Suppressor macrophage (primary cell): Measurements from ENCODE around the gene ZNF140.

ENCODE experiments used
- DNase-seq, 4 experiments: peaks; one replicate each; pipeline ENCODE4 v3.0.0-alpha.2; 2020 to 2022
- total RNA-seq, 17 experiments: gene quantifications; one replicate each; lab custom pipeline; 2026; ENCODE audit warnings: mixed read lengths in 6 of 17, inconsistent platforms in 3 of 17; lab: John Stamatoyannopoulos, UW

The ZNF140 gene
- total RNA-seq = 10.7 to 22.5 (median 15.6) reads per million in 17 experiments

DNA sequence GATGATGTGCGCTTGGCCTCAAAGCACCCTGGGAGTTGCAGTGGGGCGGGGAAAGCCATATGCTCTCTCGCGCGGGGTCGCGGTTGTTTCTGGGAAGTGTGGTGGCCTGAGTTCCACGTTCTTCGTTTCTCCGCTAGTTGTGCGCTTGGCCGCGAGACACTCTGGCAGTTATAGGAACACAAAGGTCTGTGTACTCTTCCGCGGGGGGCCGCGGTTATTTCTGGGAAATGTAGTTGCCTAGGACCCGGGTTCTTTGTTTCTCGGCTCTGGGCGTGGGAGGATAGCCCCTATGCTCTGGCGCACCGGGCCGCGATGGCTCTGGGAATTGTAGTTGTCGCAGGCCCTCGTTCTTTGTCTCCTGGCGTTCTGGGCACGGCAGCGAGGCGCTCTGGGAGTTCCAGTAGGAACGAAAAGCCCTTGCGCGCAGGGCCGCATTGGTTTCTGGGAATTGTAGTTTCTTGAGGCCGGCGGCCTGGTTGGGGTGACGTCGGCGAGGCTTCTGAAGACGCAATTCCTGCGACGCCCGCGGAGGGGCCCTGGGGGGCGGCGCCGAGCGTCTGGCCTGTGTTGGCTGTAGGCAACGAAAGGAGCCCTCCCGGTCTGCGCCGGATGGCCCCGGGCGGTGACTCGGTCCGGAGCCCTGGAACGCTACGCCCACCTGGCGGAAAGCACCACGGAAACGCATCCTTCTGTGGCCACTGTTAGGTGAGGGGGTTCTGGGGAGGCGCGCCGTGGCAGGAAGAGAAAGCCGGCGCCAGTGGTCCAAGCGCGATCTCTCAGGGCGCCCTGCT is at the start of gene ZNF140:
Gene ZNF140 (plus strand): TSS at position 556 of the 791 bp plus-strand sequence. CDS start 398 bp downstream, outside the sequence.
- DNase-seq = peak; percentile 96 to 98 (median 98)

DNA sequence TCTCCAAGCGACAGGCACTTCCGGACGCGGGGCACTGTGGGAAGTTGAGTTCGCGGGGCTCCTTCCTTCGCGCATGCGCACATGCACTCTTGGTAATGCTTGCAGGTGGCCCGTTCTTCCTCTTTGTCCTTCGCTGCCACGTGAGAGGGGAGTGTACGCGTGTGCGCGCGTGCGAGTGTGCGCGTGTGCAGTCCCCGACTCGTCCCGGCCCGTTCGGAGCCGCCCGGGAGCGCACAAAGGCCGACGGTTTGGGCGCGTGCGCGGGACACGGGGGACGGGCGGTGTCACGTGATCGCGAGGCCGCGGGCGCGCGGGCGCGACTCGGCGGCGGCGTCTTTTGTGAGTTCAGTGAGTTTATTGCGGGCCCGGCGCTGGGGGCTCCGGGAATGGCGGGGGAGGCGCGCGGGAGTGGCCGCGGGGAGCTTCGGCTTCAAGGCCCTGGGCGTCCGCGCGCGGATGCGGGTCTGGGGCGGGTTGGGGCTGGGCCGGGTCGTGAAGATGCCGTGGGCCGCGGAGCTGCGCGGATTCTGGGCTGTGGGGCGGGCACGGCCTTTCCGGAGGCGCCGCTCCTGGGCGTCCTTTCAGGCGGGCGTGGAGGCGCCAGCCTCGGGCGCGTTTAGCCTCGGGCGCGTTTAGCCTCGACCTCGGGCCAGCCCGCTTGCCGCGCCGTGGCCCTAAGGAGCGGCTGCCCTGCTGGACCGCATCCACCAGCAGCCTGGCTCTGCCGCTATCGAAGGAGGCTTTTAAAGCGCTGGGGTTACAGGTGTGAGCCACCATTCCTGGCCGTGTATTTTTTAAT is 43.3 kb upstream of the ZNF140 start, which contains the start of gene ZNF84:
Gene ZNF84 (plus strand): TSS at position 303 of the 799 bp plus-strand sequence. CDS start 3,959 bp downstream, outside the sequence.
- peak; percentile 98 to 100 (median 99) for DNase-seq

DNA sequence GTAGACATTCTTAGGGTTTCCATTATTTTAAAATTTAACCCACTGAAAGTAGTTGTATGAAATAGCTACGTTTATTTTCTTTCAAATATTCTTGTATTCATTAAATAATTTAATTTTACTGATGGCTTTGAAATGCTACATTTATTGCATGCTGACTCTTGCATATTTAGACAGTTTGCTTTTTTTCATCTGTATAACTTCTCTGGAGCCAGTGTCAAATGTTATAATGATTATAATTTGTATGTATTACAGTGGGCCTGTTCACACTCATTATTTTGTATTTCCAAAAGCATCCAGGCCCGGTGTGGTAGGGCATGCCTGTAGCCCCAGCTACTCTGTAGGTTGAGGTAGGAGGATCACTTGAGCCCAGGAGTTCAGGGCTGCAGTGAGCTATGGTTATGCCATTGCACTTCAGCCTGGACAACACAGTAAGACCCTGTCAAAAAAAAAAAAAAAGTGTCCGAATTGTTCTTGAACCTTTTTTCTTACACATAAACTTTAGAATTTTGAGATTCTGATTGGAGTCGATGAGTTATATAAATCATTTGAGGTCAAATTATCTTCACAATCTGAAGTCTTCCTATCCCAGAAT is 42.5 kb upstream of the ZNF140 start:
- DNase-seq = peak in 2 of 4 experiments; percentile 8 to 22

DNA sequence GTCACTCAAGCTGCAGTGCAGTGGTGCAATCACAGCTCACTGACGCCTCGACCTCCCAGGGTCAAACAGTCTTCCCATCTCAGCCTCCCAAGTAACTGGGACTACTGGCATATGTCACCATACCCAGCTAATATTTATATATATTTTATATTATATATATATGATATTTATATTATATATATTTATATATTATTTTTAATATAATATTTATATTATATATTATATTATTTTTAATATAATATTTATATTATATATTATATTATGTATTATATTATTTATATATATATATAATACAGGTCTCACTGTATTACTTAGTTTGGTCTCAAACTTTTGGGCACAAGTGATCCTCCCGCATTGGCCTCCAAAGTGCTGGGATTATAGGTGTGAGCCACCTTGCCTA is 34.0 kb upstream of the ZNF140 start:
- DNase-seq = no peak

DNA sequence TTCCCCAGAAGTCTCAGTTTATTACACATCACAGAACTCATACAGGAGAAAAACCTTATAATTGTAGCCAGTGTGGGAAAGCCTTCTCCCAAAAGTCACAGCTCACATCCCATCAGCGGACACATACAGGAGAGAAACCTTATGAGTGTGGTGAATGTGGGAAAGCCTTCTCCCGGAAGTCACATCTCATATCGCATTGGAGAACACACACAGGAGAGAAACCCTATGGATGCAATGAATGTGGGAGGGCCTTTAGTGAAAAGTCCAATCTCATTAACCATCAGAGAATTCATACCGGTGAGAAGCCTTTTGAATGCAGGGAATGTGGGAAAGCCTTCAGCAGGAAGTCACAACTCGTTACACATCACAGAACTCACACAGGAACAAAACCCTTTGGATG is 23.3 kb upstream of the ZNF140 start:
- no peak for DNase-seq

DNA sequence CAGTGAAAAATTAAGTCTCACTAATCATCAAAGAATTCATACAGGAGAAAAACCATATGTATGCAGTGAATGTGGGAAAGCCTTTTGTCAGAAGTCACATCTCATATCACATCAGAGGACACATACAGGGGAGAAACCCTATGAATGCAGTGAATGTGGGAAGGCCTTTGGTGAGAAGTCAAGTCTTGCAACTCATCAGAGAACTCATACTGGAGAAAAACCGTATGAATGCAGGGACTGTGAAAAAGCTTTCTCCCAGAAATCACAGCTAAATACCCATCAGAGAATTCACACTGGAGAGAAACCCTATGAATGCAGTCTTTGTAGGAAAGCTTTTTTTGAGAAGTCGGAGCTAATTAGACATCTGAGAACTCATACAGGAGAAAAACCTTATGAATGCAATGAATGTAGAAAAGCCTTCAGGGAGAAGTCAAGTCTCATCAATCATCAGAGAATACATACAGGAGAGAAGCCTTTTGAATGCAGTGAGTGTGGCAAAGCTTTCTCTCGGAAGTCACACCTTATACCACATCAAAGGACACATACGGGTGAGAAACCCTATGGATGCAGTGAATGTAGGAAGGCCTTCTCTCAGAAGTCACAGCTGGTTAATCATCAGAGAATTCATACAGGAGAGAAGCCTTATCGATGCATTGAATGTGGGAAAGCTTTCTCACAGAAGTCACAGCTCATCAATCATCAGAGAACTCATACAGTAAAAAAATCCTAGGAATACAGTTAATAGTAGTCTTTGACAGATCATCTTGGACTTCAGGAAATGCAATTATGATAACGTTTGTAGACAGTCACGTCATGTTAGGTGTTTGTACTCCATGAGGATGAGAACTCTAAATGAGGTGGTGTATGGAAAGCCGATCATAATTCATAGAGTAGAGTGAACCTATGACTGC is 22.3 kb upstream of the ZNF140 start:
- peak in 3 of 4 experiments; percentile 2 to 23 (median 13) for DNase-seq

DNA sequence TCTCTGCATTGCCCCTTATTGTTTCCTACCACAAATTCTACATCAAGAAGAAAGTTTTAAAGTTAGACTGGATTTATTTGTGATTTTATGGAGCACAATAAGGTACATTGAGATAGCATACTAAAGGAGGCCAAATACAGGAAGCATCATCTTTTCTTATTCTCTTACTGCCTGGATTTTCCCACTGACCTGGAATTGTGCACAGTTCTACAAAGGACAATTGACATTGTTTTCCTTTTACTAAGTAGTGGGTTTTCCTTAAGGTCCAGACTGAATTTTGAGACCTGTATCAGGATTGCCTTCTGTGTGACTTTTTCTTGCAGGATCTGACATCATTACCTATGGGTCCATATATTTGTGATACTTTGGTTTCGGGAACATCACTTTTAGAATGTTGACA is 18.8 kb upstream of the ZNF140 start:
- DNase-seq = no peak

DNA sequence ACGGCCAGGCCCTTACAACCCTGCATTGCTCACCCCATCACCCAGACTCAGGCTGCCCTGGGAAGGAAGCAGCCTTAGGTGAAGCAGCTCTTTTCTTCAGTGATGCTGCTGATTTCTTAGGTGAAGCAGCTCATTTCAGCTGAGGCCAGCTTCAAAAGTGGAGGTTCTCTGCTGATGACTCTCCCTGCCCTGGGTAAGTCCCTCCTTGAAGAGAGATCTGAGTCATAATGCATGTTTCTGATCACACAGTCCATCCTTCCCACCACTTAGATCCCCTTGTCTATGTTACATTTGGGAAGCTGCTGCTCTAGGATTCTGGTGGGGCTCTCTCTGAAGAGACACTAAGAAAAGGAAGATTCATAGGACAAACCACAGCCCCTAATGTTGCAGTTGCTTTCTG is 17.2 kb upstream of the ZNF140 start:
- DNase-seq = no peak

DNA sequence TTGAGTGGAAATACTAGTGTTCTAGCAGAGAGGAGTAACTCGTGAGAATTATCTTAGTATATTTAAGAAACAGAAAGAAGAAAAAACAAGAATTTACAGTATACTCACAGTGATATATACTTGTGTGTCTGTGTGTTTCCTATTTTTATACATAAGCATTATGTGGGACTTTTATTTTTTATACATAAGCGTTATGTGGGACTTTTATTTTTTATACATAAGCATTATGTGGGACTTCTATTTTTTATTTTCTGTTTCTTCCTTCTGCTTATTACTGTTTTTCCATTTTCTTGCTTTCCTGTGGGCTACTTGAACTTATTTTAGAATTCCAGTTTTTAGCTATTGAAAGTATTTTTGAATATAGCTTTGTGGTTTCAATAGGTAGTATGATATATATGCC is 6.9 kb upstream of the ZNF140 start:
- DNase-seq = no peak

DNA sequence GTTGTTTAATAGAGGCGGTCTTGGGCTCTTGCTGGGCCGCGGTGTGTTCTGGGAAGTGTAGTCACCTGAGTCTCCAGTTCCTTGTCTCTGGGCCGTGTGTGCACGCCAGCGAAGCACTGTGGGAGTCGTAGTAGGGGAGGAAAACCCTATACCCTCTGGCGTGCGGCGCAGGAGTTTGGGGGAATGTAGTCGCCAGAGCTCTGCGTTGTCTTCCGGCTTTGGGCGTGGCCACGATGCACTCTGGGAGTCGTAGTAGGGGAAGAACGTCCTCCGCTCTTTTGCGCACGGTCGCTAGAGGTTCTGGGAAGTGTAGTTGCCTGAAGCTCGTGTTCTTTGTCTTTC is 726 bp upstream of the ZNF140 start:
- peak; percentile 97 to 99 (median 98) for DNase-seq

DNA sequence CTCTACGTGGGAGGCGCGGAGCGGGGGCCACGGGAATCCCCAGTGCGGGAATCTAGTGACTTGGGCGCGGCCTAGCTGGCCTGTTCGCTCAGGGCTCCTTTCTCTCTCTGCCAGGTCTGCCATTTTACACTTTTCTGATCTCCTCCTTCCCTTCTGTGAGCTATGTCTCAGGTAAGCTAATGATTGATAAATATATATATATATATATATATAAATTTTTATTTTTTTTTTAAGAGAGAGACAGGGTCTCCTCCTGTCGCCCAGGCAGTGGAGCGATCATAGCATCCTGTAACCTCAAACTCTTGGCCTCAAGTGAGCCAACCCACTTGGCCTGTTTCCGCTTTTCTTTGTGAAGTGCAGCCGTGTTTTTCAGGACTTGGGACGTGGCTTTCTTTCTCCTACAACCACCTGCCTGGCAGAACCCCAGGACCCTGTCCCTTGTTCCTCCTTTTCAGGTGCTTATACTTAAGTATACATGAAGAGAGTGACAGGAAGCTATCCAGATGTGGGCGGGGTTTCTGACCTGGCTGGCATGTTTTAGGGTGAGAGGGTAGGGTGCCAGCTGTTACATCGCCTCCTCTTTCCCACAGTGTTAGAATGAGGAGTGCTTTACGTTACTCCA is 547 bp downstream of the ZNF140 start:
- DNase-seq = peak in 1 of 4 experiments; percentile 7

DNA sequence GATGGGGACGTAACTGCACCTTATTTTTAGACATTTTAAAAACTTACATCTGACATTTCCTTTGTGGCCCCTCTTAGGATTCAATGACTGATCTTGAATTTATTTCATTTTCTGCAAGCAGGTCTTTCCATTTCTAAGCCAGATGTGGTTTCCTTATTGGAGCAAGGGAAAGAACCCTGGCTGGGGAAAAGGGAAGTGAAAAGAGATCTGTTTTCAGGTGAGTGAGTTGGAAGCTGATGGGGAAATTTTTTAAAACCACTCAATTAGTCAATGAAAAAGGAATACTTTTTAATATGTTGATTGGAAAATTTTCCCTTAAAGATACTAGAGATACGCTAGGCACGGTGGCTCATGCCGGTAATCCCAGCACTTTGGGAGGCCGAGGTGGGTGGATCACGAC is 2.6 kb downstream of the ZNF140 start:
- no peak for DNase-seq

DNA sequence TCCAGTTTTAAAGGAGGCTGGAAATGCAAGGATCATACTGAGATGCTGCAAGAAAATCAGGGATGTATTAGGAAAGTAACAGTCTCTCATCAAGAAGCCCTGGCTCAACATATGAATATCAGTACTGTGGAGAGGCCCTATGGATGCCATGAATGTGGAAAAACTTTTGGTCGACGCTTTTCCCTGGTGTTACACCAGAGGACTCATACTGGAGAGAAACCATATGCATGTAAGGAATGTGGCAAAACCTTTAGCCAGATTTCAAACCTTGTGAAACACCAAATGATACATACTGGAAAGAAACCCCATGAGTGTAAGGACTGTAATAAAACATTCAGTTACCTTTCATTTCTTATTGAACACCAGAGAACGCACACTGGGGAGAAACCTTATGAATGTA is 24.9 kb downstream of the ZNF140 start:
- DNase-seq = no peak

DNA sequence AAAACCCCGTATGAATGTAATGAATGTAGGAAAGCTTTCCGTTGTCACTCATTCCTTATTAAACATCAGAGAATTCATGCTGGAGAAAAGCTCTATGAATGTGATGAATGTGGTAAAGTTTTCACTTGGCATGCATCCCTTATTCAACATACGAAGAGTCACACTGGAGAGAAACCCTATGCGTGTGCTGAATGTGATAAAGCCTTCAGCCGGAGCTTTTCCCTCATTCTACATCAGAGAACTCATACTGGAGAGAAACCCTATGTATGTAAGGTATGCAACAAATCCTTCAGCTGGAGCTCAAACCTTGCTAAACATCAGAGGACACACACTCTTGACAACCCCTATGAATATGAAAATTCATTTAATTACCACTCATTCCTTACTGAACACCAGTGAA is 25.5 kb downstream of the ZNF140 start:
- peak in 1 of 4 experiments; percentile 6 for DNase-seq

DNA sequence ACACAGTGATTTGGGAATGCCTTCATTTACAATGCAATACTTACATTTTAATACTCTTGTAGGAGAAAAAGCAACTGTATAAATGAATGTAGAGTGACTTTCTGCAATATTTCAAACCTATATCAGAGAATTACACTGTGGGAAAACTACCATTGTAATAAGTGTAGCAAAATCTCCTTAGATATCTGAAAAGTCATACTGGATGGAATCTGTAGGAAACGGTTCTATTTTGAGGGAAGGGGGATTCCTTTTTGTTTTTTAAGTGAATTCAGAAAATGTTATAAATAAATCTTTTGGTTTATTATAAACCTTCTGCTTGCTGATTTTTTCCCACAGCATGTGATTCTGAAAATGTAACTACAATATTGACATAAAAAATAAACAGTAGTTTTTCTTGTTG is 26.4 kb downstream of the ZNF140 start:
- DNase-seq = no peak

DNA sequence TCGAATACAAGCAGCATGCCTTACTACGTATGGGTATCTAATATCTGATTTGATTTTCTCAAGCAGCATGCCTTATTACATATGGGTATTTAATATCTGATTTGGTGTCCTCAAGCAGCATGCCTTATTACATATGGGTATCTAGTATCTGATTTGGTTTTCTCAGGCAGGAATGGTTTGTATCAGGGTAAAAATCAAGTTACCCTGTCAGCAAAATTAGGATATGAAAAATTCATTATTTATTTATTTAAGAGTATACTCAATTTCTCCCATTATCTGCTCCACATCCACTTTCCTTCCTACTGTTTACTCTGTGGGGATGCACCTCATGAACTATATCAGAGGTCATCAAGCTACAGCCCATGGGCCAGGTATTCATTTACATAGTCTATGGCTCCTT is 27.4 kb downstream of the ZNF140 start:
- DNase-seq = no peak

DNA sequence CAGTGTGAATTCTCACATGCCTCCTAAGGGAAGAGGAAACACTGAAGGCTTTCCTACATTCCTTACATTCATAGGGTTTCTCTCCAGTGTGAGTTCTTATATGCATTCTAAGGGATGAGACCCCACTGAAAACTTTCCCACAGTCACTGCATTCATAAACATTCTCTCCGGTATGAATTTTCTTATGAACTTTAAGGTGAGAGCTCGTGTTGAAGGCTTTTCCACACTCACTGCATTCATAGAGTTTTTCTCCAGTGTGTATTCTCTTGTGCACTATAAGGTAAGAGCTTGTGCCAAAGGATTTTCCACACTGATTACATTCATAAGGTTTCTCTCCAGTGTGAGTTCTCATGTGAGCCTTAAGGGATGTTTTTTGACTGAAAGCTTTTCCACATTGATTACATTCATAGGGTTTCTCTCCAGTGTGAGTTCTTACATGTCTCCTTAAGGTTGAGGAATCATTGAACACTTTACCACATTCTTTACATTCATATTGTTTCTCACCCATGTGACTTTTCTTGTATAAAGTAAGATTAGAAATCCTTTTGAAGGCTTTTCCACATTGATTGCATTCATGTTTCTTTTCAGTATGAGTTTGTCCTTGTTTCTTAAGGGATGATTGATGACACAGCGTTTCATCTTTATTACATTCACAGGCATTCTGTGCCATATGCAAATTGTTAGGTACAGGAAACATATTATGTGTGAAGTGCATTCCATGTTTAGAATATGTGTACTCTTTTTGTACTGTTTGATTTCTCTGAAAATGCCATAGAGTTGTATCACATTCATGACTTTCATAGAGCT is 39.9 kb downstream of the ZNF140 start:
- peak in 1 of 4 experiments; percentile 3 for DNase-seq

DNA sequence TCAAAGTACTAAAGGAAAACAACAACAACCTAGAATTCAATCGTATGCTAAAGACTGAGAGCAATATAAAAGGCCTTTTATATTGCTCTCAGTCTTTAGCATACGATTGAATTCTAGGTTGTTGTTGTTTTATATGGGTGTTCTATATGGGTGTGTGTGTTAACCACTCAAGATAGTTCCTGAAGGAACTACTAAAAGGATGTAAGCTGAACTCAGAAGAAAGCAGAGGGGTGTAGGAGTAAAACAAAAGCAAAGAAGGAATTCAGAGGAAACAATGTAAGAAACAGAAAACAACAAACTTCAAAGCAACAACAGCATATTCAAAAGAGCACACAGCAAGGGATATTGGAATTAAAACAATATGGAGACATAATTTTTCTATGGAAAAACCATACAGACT is 44.0 kb downstream of the ZNF140 start:
- no peak for DNase-seq

DNA sequence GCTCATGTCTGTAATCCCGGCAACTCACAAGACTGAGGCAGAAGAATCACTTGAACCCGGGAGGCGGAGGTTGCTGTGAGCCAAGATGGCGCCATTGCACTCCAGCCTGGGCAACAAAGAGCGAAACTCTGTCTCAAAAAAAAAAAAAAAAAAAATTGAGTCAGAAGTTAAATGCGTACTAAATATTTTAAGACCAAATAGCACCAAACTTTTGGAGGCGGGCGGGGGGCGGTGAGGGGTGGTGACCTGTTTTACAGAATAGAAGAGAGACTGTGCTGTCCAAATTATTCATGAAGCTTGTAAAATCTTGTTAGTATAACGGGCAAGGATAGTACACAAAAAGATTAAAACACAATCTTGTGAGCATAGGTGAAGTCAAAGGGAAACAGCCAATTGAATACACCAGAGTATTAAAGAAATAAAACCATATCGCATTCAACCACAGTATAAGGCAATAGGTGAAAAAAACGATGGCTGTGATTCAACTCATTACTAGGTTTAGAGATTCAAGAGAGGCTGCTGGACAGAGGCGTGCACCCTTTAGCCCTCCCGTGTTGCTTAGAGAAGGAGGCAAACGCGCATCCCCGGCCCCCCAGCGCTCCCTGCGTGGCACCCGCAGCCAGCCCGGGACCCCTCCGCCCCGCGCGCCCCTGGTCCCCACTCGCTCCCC is 48.8 kb downstream of the ZNF140 start:
- no peak for DNase-seq
